ENCODE results near the gene FCER1A. TPM values are rescaled to one million over a fixed set of nuclear protein-coding genes. Genes with fewer than 3 reads are reported as not detected.
"Not testable (repeated sequence)": the region's sequence is repeated elsewhere in the genome, so short reads cannot be mapped to it uniquely, and the experiment has no call there.

FCER1A gene
- total RNA-seq (2014; rRNA removed; shearing (Covaris generic)) = not detected in 2 replicates

DNA sequence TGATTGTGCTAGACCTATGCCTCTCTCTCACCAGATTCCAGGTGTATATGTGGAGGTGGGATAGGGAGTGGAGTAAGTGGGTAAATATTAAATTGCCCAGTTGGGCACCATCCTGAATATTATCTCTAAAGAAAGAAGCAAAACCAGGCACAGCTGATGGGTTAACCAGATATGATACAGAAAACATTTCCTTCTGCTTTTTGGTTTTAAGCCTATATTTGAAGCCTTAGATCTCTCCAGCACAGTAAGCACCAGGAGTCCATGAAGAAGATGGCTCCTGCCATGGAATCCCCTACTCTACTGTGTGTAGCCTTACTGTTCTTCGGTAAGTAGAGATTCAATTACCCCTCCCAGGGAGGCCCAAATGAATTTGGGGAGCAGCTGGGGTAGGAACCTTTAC lies at the start of gene FCER1A:
Gene FCER1A, plus strand, starts transcription at position 242 of the 400 bp plus-strand sequence. Its CDS starts 29 bp downstream, at position 271.
- DNase-seq (ENCODE audit: low spot score) = no peak

DNA sequence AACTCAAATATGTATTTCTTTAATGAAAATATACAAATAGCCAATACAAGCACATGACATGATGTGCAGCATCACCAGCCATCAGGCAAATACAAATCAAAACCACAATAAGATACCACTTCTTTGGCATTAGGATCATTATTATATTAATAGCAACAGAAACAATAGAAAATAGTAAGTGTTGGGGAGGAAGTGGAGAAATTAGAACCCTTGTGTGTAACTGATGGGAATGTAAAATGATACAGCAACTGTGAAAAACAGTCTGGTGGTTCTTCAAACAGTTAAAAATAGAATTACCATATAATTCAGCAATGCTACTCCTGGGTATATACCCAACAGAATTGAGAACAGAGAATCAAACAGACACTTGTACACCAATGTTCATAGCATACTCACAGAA lies 40.8 kb upstream of the FCER1A start:
- no peak for DNase-seq (ENCODE audit: low spot score)

DNA sequence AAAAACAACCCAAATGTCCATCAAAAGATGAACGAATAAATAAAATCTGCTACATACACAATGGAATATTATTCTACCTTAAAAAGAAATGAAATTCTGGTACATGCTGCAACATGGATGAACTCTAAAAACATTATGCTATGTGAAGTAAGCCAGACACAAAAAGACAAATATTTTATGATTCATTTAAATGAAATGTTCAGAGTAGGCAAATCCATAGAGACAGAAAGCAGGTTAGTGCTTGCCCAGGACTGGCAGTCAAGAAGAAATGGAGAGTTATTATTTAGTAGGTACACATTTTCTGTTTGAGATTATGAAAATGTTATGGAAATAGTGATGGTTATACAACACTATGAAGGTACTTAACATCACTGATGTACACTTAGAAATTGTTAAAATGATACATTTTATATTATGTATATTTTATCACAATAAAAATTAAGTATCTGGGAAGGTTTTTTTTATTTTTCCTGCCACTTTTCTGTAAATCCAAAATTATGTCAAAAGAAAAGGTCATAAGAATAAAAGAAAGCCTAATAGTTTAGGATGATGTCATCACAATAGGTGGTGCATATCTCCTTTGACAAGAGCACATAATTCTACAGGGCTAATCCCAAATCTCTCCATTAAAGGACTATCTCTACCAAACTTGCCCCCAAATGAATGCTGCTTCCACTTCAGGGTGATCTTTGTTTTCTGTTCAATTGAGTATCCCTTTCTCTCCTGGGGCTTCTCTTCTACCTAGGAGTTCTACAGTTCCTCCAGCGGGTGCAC lies 40.2 kb upstream of the FCER1A start:
- no peak for DNase-seq (ENCODE audit: low spot score)

DNA sequence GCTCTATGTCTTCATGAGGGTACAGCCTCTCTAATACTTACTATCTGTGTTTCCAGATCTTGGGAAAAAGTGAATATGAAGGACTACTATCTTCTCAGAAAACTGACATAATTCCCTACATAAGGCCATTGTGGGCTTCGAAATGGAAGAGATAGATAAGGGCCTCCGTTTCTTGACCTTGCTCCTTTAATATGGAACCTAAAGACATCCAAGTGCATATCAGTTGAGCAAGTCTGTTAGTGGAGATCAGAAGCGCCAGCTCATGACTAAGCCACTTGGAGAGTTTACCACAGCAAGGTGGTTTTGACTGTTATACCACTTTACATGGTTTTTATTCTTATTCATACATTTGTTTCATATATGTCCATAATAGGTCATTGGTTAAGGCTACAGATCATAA lies 35.3 kb upstream of the FCER1A start:
- DNase-seq (ENCODE audit: low spot score) = no peak

DNA sequence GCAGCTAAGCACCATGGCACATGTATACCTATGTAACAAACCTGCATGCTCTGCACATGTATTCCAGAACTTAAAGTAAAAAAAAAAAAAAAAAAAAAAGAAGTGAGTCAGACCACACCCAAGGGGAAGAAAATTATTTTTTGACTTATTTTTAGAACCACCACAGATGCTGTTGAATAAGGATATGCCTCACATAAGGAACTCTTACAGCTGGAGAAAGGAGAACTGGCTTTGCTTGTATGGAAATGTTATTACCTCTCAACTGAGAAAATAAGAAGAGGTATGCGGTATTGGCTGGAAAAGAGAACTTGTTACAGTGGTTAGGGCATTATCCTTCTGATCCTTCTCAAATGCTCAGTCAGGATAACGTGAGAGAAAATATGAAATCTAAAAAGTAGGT lies 27.5 kb upstream of the FCER1A start:
- no peak for DNase-seq (ENCODE audit: low spot score)

DNA sequence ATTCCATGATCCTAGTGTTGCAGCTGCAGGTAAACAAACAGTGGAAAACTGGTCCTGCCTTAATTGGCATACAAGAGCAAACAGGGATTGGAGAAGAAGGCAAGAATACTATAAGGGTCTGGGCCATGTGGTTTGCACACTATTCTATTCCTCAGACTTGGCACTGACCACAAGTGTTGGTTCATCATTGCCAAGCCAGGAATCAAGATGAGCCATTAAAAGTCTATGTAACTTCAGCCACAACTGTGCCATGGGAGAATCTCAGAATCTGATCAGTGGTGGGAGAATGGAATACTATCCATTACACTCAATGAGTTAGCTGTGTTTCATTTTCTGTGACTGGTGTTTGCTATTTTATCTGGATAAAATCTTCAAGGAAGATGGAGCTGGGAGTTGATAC lies 26.2 kb upstream of the FCER1A start:
- no peak for DNase-seq (ENCODE audit: low spot score)

DNA sequence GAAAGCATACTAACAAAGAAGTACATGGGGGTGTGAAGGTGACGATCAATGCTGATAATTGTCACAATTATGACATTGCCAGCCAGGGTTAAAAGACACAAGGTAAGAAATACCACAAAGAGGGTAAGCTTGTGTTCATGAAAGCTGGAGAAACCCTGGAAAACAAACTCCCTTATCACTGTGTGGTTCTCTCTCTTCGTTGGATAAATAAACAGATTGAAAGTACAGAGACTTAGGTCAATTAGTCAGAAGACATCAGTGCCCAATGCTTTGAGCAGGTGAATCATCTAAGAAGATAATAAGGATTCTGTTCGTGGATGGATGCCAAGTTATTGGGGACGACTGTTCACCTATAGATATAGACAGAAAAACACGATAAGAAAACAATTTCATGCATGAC lies 22.4 kb upstream of the FCER1A start:
- DNase-seq (ENCODE audit: low spot score) = no peak

DNA sequence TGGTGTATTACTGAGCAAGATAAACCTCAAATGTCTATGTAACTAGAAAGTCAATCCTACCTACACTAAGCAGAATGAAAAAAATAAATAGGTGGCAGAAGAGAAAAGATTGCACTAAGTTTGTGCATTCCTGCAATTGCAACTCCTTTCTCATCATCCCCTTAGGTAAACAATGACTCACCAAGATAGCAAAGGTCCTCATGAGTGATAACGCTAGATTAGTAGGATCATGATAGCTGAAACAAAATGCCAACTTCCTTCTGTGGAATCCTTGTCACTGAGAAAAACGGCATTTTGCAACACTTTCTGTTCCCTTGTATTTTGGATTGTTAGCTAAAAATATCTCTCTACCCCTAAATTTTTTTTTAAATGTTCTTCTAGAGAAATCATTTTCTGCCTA lies 20.0 kb upstream of the FCER1A start:
- no peak for DNase-seq (ENCODE audit: low spot score)

DNA sequence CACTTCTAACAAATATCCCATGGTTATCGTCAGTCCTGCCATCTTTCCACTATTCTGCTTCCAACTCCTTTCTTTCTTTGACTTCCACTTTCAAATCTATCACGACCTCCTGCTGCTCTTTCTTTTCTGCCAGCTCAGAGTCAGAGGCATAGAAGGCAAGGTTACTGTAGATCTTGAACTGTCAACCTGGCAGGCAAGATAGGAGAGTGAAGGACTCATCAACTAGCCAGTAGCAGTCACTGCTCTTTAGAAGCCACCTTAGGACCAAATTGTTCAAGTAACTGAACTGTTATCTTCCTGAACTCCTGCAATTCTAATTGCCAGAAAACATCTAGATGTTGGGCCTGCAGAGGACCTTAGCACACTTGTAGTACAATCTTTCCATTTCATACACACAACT lies 13.1 kb upstream of the FCER1A start:
- DNase-seq (ENCODE audit: low spot score) = no peak

DNA sequence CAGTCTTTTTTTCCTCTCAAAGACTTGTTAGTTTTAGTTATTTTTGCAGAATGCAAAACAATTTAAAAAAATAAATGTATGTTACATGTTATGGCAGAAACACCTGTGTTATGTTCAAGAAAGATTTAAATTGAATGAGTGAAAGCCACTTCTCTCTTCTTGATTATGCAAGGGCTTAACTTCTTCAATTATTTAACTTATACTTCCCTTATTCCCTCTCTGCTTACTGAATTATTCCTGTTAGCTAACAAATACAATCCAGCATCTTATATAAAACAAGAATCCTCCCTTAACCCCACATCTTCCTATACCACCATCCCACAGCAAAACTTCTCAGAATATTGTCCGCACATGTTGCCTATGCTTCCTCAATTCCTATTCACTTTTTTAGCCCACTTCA lies 10.7 kb upstream of the FCER1A start:
- DNase-seq (ENCODE audit: low spot score) = no peak

DNA sequence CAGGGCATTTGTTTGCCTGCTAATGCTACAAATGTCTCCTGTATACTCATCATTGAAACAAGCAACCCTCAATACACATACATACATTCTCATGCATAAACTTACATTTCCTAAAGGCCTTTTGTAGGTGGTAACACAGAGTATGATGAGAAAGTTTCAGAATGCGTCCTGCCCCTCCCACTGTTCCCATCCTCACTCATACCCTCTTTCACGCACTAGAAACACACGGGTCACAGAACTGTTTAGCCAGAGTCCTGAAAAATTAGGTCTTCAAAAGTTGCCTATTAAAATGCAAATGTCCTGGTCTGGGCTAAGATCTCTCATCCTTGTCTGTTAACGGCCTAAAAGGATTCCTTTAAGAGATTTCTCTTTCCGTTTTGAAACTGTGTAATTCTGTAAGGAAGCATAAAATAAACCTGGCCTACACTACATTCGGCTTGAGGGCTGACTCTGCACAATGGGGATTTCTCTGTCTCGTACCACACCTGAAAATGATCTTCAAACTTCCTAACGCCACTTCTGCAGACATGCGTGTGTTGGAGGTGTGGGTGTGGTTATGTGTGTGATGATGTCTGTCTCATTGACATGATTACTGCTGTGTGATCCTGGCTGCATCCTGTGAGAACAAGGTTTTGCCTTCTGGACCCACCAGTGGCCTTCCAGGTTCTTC lies 5.3 kb upstream of the FCER1A start:
- no peak for DNase-seq (ENCODE audit: low spot score)

DNA sequence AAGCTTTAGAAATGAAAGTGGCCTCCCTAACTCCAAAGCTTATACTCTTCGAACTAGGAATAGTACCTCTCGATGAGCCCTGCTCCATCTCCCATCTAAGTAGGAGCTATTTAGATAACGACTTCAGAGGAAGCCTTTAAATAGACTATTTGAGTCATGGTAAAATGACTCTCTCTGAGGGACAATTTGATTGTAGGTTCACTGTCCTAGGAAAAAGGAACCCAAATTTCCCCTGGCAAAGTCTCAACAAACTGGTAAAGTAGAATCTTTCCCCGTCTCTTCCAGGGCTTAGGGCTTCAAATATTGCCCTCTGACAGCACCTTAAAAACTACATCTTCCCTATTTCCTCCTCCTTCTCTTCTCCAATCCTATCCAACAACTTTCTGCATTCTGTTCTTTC lies 2.0 kb upstream of the FCER1A start:
- DNase-seq (ENCODE audit: low spot score) = no peak

DNA sequence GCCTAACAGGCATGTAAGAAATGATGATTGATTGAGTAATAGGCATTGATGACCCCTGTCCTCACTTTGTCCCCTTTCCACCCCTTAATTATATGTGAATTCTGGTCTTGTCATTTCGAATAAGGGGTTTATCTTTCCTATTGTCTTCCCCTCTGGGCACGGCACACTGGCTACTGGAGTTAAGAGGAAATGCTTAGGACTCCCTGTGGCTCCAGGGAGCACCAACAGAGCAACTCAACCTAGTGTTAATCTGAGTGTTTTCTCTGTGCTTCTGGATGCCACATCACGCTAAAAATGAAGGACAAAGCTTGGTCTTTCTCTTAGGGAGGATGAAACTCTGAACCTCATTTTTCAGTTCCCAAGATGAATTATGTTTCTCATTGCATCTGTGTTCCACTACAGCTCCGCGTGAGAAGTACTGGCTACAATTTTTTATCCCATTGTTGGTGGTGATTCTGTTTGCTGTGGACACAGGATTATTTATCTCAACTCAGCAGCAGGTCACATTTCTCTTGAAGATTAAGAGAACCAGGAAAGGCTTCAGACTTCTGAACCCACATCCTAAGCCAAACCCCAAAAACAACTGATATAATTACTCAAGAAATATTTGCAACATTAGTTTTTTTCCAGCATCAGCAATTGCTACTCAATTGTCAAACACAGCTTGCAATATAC lies 5.3 kb downstream of the FCER1A start:
- DNase-seq (ENCODE audit: low spot score) = no peak

DNA sequence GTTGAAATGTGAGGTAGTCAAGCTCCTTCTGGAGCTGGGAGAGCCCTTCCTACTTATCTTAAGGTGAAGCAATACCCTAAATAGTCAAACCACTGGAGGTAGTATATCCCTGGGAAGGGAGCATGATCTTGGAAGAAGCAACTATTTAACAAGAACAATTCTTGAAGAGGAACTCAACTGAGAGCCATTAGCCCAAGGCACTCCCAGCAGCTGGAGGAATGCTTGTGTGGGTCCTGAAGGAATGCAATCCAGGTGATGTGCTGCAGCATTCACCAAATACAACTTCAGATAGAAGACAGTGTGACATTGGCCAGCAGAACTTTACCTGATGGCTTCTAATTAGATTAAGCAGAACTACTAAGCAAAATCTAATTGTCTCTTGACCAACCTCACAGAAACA lies 9.5 kb downstream of the FCER1A start:
- no peak for DNase-seq (ENCODE audit: low spot score)

DNA sequence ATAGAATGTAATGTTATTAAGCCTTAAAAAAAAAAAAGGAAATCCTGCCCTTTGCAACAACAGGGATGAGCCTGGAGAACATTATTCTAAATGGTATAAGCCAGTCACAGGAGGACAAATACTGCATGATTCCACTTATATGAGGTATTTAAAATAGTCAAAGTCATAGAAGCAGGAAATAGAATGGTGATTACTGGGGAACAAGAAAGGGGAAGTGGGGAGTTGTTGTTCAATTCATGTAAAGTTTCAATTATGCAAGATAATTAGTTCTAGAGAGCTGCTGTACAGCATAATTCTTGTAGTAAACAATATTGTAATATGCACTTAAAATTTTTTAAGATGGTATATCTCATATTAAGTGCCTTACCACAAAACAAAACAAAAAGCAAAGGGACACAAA lies 13.2 kb downstream of the FCER1A start:
- no peak for DNase-seq (ENCODE audit: low spot score)

DNA sequence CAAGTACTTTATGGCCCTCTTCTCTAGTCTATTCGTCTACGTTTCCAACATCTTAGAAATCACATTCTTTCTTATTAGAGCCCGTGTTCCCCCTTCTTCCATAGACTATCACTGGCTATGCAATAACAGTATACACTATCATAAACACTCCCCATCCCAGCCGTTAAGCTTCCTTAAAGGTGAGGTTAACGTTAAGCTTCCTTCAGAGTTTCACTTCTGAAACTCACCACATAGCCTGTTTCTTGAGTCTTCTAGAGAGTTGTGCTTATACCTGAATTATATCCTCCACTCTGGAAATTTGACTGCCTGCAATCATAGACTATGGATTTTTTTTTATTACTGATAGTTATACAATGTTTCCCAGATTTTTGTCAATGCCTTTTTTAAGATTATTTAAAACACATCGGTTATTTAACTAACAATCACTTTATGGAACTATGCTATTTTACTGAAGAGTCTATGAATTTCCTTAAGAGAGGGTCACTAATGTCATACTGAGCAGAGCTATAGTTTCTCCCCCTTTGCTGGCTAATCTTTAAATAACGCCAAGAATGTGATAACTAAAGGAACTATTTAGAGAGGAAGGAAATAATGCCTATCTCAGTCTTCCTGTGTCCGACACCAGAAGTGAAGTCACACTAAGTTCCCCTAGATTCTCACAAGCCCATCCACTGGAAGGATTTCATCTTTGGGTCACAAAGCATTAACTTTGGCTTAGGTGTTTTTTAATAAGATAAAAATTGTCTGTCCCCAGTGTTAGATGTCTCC lies 16.8 kb downstream of the FCER1A start:
- no peak for DNase-seq (ENCODE audit: low spot score)

DNA sequence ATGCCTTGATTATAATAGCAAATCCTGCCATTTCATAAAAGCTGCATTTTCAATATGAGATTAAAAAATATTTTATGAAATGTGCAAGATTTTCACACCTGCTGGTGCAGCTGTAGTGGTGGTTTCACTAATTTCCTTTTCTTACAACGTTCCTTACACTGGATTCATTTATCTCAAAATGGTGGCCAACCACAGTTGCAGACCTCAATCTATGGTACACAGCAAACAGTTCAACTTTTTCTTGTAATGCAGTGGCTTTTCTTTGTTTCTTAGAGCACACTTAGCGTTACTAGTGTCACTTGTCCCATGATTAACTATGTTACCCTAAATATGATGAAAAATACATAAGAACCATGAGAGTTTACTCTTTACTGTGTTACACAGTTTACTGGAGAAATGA lies 32.7 kb downstream of the FCER1A start:
- DNase-seq (ENCODE audit: low spot score) = no peak

DNA sequence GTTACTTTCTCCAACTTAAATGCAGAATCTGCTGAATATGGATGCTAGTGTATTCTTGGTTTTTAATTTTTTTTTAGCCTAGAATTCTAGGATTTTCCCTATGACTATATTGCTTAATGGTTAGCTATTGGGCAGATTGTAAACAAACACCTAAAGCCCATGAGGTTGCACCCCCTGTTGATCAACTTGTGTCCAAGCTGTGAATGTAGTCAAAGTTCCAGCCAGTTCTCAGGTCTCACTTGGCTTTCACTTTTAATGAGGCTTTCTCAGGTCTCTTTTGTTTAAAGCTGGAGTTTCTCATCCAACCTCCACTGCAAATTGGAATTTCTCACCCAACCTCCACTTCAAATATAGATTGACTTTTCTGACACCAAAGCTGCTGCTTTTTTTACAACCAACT lies 35.9 kb downstream of the FCER1A start:
- DNase-seq (ENCODE audit: low spot score) = no peak

DNA sequence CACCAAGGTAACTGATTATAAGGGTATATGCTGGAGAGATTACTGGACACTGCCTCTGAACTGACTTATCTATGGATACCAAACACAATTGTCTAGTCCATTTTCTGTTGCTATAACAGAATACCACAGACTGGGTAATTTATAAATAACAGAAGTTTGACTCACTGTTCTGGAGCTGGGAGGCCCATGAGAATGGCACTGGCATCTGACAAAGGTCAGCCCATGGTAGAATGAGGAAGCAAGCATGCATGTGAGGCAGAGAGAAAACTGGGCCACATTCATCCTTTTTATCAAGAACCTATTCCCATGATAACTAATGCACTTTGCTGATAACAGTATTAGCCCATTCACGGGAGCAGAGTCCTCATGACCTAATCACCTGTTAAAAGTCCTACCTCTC lies 37.4 kb downstream of the FCER1A start:
- no peak for DNase-seq (ENCODE audit: low spot score)

DNA sequence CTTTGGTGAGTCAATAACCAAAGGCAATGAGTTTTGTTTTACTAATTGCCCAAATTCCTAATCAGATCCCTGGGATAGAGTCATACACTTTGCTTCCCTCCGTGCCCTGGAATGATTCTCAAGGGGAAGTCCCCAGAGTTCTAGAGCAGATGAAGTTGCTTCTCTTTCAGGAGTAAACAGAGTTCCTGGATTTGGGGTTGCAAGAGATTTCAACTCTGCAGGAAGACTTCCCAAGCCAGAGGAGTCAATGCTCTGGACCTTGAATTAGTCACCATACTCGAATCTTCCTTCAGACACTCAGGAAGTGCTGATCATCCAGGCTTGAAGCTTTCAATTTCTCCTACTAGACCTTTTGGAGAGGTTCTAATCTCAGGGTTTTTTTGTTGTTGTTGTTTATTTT lies 39.6 kb downstream of the FCER1A start:
- DNase-seq (ENCODE audit: low spot score) = no peak

DNA sequence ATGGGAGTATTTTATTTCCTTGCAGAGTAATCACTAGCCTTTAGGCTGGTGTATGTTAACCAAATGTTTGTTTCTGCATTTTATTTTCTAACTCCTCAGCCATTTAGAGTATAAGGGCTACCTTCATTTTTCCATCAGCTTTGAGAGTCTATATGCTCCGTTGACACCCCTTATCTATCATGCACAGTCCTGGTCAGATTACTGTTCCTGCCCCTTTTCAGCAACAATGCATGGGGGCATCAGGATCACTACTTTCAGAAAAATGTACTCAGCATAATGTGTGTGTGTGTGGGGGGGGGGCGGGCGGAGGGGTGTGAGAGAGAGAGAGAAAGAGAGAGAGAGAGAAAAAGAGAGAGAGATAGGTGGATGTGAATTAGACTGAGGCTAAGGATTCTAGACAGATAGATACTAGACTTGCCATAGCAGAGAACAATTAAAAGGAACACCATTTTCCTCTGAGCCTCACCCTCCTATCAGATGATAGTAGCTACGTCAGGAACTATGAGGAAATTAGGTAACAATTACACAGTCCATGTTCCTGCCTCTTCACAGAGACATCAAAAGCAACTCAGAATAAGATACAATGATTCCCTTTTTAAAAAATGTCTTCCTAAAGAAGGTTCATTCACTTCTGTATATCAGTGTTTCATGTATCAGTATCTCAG lies 40.8 kb downstream of the FCER1A start:
- DNase-seq (ENCODE audit: low spot score) = no peak

DNA sequence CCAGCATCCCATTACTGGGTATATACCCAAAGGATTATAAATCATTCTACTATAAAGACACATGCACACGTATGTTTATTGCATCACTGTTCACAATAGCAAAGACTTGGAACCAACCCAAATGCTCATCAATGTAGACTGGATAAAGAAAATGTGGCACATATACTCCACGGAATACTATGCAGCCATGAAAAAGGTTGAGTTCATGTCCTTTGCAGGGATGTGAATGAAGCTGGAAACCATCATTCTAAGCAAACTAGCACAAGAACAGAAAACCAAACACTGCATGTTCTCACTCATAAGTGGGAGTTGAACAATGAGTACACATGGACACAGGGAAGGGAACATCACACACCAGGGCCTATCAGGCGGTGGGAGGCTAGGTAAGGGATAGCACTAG lies 47.2 kb downstream of the FCER1A start:
- not testable (repeated sequence) for DNase-seq (ENCODE audit: low spot score)
